ENCODE results near the gene SLC26A6. TPM values are rescaled to one million over a fixed set of nuclear protein-coding genes. Genes with fewer than 3 reads are reported as not detected.
A peak's percentile ranks its signal among the peaks of the same experiment; 100 is the strongest.

SLC26A6 gene, protein sequence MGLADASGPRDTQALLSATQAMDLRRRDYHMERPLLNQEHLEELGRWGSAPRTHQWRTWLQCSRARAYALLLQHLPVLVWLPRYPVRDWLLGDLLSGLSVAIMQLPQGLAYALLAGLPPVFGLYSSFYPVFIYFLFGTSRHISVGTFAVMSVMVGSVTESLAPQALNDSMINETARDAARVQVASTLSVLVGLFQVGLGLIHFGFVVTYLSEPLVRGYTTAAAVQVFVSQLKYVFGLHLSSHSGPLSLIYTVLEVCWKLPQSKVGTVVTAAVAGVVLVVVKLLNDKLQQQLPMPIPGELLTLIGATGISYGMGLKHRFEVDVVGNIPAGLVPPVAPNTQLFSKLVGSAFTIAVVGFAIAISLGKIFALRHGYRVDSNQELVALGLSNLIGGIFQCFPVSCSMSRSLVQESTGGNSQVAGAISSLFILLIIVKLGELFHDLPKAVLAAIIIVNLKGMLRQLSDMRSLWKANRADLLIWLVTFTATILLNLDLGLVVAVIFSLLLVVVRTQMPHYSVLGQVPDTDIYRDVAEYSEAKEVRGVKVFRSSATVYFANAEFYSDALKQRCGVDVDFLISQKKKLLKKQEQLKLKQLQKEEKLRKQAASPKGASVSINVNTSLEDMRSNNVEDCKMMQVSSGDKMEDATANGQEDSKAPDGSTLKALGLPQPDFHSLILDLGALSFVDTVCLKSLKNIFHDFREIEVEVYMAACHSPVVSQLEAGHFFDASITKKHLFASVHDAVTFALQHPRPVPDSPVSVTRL
- 10 to 100 TPM; 11.2 to 14.6 TPM for total RNA-seq
- long read RNA-seq, transcript SLC26A6-207 (21 exons, 2,630 nt): major isoform, 5 of 13 reads
- long read RNA-seq, partial matches to known transcripts: 3 of 13 reads
- long read RNA-seq, other reads (novel, unspliced or antisense): 3 of 13 reads

DNA sequence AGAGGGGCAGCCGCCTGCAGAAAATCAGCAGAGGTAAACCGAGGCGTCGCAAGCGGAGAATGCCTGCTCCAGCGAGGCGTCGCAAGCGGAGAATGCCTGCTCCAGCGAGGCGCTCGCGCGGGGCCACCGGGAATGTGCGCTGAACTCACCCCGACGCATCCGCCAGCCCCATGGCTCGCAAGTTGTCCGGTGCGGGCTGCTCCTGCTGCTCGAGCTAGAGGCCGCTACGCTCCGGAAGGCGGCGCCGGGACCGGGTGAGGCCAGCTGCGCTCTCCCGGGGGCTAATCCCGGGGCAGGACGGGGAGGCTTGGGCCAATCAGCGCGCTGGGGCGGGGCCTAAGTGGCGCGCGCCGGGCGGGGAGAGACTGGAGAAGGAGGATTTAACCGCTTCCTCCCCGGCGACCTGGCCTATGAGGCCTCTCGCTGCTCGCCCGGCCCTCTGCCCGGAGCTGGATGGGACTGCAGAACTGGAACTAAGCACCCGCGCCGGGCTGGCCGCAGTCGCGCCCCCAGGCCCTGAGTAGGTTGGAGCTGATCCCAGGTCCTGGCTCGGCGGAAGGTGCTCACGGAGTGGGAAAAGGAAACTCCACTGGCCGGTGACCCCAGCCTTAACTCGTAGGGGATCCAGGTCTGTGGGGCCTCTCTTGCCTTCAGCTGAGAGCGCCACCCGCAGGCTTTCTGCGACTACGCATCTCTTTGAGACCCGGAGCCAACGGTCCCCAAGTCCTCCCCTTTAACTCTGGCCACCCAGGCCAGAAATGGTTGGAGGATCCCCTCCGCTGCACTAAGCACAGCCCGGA, at the start of gene SLC26A6:
Gene SLC26A6 (minus strand): TSS at position 240 of the 800 bp plus-strand sequence. CDS start 68 bp downstream, at position 172.
- ATAC-seq: peak; percentile 99
- intact Hi-C loops (cut with DNase I): loop anchor here in 1 of 2 donors (1.0 kb wide), 1 partner anchor 21 kb away; no protein-coding TSS in a partner anchor
- peak; percentile 98 for DNase-seq

DNA sequence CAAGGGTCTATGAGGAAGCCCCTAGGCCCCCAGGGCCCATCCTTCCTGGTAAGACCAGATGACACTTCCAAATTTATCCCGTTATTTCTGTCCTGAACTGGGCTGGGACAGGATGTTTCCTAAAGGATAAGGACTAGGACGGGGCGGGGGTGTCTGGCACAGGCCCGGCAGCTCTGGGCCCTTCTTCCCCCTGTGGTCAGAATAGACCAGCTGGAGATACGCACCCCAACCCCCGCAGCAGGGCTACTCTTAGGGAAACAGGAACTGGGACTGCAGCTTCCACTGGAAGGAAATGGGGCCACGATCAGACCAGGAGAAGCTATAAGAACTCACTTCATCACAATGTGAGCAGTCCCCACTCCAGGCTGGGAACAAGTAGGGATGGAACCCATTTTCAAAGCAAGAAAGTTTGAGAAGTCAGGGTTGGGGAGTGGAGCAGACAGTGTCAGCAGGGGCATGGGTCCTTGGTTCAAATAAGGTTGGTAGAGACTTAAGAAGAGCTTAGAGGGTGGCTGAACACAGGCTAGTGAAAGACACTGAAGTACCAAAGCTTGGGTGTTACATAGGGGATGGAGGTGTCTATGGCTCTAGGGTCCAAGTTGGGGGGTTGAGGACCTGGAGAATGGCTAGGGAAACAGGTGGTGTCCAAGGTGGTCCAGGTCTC, 49.4 kb upstream of the SLC26A6 start:
- ATAC-seq (peak; percentile 18 to 57), DNase-seq (peak; percentile 76)
- intact Hi-C loops (cut with DNase I): loop anchor here in 1 of 2 donors (2.0 kb wide), 1 partner anchor 54 kb away; no protein-coding TSS in a partner anchor

GRCh38 chr3:48684054-48684349, 48.7 kb upstream of the SLC26A6 start:
- ATAC-seq (no peak), DNase-seq (no peak)
- intact Hi-C loops (cut with DNase I): loop anchor here in 1 of 2 donors (2.0 kb wide), 1 partner anchor 55 kb away; no protein-coding TSS in a partner anchor

- DNase-seq (no peak), ATAC-seq (no peak)
- intact Hi-C loops (cut with DNase I): no loop called here
These were observed 47.5 kb upstream of the SLC26A6 start for GRCh38 chr3:48682786-48683185.

DNA sequence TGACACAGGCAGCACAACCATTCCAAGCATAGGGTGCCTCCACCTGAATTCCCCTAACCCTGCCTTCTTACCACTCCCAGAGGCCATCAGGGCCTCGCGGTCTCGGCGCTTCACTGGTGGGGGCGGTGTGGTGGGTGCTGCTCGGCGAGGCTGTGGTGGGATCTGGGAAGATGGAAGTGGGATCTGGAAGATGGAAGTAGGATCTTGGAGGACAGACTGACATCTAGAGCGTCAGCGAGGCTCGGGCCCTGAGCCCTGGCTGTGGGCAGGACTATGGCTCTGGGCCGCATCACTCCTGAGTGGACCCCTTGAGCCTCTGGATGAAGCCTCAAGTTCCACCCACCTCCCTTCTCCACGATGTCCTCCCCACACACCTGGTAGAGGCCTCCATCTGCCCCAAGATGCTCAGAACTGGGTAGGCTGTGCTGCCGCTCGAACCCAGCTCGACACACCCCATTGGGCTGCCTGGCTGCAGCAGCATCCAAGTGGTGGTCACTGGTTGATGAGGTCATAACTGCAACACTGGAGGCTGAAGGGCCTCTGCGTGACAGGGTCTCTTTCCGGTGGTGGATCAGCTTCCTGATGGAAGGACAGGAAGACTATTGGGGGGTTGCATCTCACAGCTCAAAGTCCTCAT, 46.8 kb upstream of the SLC26A6 start:
- intact Hi-C loops (cut with DNase I): no loop called here
- DNase-seq (no peak), ATAC-seq (no peak)

- intact Hi-C loops (cut with DNase I): no loop called here
- DNase-seq (no peak), ATAC-seq (no peak)
These were observed 46.2 kb upstream of the SLC26A6 start for GRCh38 chr3:48681541-48681880.

- ATAC-seq (no peak), DNase-seq (no peak)
- intact Hi-C loops (cut with DNase I): no loop called here
These were observed 45.7 kb upstream of the SLC26A6 start for GRCh38 chr3:48680811-48681540.

- intact Hi-C loops (cut with DNase I): no loop called here
- DNase-seq (no peak), ATAC-seq (no peak)
These were observed 44.4 kb upstream of the SLC26A6 start for GRCh38 chr3:48679411-48680391.

DNA sequence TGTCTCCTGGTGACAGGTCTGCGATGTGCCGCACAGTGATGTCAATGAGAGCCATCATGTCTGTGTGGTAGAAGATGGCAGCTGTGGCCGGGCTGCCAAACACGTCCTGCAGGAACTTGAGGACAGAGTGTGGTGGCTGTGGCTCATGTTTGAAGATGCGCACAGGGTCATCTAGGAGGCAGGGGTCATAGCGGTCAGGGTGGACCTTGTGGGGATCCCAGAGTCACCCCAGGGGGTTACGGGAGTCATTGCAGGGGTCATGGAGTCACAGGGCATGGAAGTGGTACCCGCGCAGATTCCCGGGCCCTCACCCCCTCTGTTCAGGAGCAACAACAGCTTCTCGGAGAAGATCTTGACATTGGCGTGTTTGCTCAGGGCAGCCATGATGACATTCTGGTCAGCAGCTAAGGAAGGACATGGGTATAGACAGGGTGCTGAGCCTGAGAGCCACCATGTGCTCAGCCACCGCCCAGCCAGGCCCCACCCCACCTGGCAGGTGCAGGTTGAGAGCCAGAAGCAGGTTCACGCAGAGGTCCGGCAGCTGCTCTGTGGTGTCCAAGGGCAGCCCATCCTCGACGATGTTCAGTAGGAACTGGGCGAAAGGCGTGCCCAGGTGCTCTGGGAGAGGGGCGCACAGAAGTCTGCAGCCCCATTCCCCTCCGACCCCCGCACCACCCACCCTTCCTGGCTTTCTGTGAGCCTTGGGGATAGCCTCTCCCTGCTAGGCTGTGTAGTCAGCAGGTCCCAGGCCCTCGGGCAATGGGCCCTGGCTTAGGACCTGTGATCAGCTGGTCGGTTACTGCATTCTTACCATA, 43.5 kb upstream of the SLC26A6 start:
- DNase-seq: no peak
- intact Hi-C loops (cut with DNase I): no loop called here
- ATAC-seq: no peak

DNA sequence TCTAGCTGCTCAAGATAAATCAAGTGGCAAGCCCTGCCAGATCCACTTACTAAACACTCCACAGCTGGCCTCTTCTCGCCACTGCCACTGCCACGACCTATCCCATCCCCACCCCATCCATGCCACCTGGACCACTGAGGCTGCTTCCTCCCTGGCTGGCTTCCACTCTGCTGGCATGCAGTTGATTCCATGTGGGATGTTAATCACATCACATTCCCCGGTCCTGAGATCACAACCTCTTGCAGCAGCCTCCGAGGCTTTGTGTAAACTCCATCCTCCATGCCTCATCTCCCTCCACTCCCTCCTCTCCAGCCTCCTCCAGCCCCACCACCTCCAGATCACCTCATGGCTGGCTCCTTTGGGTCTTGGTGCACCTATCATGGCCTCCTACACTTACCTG, 42.8 kb upstream of the SLC26A6 start:
- no peak for ATAC-seq
- intact Hi-C loops (cut with DNase I): no loop called here
- no peak for DNase-seq

DNA sequence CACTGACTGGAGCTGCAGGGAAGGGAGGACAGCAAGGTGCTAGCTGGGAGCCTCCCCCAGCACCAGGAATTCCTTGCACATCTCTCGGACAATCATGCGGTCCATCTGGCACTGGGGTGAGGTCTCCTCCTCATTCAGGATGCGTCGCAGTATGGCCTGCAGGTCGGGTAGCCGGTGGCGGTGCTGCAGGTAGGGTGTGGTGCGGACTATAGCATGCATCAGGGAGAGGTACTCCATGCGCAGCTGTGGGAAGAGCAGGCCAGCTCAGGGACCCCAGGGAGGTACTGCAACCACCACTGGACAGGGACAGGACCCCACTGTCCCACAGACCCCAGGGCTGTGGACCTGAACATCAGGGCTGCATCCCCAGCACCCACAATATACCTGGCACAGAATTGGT, 39.2 kb upstream of the SLC26A6 start:
- intact Hi-C loops (cut with DNase I): no loop called here
- ATAC-seq (no peak), DNase-seq (no peak)

DNA sequence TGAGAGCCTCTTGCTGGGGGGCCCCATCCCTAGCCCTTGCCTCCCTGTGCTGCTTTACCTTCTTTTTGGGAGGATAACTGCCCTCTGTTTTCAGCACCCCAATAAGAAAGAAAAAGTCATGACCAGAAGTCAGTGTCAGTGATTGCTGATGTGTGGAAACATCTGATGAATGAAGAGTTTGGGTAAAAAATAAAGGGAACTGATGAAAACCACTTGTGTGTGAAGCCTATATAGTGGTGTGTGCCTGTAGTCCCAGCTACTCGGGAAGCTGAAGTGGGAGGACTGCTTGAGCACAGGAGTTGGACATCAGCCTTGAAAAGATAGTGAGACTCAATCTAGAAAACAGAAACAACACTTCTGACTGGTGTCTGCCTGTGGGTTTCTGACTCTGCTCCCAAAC, 37.3 kb upstream of the SLC26A6 start:
- DNase-seq: no peak
- intact Hi-C loops (cut with DNase I): no loop called here
- no peak for ATAC-seq

DNA sequence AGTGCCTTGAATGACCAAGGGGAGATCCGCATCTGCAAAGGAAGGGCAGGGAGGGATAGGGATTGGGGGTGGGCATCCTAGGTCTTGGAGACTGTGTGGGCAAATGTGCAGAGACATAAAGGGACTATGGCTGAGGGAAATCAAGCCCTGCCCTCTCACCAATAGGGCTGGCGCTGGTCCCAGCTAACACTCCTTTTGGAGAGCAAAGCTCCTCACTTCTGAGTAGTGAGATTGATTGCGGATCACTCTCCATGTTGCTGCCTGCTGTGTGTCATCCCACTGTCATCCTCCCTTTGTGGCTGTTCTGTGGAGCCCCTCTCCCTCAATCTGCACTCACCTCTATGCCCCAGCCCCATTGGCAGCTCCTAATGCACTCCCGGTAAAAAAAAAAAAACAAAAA, 29.7 kb upstream of the SLC26A6 start:
- no peak for ATAC-seq
- intact Hi-C loops (cut with DNase I): no loop called here
- DNase-seq: no peak

- DNase-seq: no peak
- intact Hi-C loops (cut with DNase I): no loop called here
- ATAC-seq: no peak
These were observed 29.0 kb upstream of the SLC26A6 start for GRCh38 chr3:48664313-48664644.

- peak; percentile 87 to 91 for ATAC-seq
- intact Hi-C loops (cut with DNase I): no loop called here
- peak; percentile 95 for DNase-seq
These were observed 28.4 kb upstream of the SLC26A6 start for GRCh38 chr3:48663489-48664312.
